ENCODE results near the gene ZBED2.
"Not testable (repeated sequence)": the region's sequence is repeated elsewhere in the genome, so short reads cannot be mapped to it uniquely, and the experiment has no call there.

Gene ZBED2, protein sequence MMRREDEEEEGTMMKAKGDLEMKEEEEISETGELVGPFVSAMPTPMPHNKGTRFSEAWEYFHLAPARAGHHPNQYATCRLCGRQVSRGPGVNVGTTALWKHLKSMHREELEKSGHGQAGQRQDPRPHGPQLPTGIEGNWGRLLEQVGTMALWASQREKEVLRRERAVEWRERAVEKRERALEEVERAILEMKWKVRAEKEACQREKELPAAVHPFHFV

DNA sequence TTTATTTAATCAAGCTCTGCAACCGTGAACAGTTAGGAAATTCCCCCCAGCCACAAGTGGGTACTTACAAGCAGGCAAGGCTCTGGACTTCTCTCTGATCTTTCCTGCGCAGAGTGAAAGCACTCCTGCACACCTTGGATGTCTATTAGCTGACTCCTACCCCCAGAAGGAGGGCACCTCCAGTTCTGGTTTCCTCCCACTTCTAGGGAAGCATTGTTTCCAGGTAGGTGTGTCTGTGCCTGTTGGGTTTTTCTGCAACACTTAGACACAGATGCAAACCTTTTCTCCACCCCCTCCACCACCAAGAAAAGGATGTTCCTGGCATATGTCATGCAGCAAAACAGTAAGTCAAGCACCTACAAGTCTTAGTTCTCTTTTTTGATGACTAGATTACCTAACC, at the start of gene ZBED2:
Gene ZBED2, minus strand, starts transcription at position 115 of the 400 bp plus-strand sequence. CDS start 1,145 bp downstream, outside the sequence.
- no peak for DNase-seq

DNA sequence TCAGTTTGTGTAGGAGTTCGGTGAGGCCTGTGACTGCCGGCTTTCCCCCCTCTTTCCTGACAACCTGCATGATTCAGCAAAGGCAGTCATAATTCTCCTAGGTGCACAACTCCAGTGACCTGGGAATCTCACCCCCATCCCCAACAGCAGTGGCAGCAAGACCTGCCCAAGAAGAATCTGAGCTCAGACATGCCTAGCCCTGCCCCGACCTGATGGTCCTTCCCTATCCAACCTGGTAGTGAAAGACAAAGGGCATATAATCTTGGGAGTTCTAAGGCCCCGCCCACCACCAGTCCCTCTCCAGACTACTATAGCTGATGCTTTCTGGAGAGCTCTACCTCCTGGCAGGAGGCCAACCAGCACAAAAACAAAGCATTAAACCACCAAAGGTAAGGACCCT, 44.2 kb upstream of the ZBED2 start:
- DNase-seq = no peak

DNA sequence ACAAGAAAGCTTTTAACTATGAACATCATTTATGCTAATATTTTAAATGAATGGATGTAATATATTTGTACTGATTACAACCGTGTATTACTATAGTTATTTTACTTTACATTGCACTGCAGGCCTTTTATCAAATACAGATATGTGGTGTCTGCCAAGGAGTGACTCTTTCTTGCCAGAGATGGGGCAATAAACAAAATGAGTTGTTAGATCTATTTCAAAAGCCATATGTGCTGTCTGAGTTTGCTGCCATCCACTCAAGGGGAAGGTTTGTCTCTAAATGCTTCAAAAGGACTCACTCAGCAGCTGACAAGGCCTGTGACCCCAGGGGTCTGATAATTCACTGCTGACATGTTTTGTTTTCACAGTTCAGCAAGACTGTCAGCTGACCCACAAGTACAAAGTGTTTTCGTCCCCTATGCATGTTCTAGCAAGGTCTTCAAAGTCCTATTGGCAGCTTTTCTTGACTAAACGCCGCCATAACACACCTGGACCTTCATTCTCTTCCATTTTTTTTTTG, 41.3 kb upstream of the ZBED2 start:
- DNase-seq = no peak

DNA sequence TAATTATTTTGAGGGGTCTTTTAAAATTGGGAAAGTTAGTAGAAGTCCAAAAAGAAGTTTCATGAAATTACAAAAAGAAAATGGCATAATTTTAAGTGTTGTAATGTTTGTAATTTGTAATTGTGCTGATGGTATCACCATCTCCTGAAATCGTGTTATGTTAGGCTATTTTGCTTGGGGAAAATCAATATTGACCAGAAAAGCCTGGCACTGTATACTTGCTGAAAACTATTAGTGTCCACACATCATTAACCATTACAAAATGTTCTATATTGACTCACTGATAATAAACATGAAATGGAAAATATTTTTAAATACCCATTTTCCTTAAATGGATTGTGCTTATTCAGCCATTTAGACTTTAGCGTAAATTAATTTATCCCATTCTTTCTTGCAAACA, 40.3 kb upstream of the ZBED2 start:
- no peak for DNase-seq

DNA sequence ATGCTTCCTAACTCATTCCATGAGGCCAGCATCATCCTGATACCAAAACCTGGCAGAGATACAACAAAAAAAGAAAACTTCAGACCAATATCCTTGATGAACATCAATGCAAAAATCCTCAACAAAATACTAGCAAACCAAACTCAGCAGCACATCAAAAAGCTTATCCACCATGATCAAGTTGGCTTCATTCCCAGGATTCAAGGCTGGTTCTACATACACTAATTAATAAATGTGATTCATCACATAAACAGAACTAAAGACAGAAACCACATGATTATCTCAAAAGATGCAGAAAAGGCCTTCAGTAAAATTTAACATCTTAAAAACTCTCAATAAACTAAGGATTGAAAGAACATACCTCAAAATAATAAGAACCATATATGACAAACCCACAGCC, 35.5 kb upstream of the ZBED2 start:
- not testable (repeated sequence) for DNase-seq

DNA sequence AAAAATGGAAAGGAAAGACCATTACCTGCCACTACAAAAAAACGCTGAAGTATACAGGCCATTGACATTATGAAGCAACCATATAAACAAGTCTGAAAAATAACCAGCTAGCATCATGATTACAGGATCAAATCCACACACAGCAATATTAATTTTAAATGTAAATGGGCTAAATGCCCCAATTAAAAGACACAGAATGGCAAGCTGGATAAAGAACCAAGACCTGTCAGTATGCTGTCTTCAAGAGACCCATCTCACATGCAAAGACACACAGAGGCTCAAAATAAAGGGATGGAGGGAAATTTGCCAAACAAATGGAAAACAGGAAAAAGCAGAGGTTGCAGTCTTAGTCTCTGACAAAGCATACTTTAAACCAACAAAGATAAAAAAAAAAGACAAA, 33.9 kb upstream of the ZBED2 start:
- DNase-seq = not testable (repeated sequence)

DNA sequence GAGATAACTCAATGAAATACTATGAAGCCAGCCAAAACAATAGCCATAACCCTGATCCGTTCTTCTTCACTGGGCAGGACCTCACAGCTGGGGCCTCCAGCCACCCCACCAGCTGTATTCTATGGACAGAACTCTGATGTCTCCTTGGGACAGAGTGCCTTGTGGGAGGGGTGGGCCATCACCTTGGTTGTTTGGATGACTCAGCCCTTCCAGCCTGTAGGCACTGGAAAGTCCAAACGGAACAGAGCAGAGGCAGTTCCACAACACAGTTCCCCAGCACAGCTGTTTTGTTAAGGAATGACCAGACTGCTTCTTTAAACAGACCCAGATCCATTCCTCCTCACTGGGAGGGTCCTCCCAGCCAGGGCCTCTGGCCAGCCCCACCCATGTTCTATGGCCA, 31.9 kb upstream of the ZBED2 start:
- DNase-seq = no peak

DNA sequence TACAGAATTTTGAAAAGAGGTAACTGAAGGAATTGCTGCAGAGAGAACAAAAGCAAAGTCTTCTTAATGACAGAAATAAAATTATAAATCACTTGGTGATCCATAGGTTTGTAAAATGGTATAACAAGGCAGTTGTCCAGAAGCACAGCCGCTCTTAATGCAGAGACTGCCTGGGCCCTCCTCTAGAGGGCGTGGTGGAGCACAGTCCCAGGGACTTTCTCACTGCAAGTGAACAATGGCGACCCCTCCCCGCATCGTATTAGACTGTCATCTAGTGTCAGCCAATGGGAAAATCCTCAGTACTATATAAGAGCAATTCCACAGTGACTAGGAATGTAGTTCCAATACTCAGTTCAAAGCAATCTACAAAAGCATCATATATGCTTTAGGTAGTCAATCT, 26.4 kb upstream of the ZBED2 start:
- no peak for DNase-seq

DNA sequence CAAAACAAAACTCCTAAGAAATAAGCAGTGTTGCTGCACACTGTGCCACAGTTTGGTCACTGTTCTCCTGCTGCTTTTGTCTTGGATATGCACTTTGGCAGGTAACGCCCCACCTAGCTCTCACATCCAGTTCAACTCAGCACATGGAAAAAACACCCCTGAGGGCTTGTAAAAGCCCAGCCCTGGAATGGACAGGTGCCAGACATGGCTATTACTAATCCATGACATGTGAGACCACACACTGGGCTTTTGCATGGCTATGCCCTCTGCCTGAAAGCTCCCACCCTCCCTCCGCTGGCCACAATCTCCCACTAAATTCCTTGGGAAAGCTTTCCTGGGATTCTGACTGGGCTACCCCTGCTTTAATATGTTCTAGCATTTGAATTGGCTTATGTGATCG, 24.7 kb upstream of the ZBED2 start:
- DNase-seq = no peak

DNA sequence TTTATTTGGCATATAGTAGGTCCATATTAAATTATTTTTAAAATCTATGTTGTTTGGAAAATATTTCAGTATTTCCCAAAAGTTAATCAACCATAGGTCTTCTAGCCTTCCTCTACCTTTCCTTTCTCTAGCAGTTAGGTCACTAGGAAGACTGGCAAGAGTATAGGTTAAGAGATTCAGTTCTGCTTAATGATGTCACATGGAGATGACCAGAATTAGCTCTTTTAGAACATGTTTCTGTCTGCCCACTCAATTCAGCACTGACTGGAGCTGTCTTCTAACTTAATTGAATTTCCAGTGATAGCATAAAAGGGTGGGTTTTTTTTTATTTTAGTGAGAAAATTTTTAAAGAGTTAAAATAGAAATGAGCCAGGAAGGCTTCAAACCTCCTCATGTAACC, 23.8 kb upstream of the ZBED2 start:
- DNase-seq = no peak

DNA sequence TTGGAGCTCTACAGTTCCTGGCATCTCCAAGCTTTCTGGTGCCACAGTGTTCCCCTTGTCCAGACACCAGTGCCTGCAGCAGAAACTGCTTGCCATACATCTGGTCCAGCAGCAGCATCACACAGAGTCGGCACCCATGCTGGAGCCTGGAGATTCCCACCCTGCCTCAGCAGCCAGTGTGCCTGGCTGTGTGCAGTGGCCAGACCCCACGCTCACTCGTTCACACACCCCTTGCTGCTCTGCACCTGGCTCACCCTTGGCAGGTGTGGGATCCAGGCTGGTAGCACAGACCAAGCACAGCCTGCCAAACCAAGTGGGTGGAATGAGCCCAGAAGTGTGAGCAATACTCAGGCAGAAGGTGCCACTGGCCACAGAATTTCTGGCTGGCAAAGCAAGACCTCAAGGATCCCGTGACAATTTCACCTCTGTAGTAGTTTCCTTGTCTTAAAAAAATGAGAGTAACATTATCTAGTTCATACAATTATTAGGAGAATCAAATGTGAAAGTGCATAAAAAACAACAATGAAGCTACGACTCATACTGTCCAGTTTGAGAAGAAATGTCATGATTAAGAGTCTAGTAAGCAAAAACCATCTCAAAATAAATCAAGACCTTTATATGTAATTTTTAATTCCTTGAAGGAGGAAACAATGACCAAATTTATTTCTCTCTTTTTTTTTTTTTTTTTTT, 22.9 kb upstream of the ZBED2 start:
- no peak for DNase-seq

DNA sequence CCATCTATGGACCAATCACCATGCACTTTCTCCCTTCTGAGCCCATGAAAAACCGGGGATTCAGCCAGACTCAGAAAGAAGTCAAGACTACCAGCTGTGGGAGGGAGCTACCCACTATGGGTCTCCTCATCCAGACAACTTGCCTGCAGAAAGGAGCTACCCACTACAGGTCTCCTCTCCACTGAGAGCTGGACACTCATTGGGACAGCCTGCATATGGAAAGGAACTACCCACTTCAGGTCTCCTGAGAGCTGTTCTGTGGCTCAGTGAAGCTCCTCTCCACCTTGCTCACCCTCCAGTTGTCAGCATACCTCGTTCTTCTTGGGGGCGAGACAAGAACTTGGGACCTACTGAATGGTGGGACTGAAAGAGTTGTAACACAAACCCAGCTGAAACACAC, 22.3 kb upstream of the ZBED2 start:
- DNase-seq = no peak

DNA sequence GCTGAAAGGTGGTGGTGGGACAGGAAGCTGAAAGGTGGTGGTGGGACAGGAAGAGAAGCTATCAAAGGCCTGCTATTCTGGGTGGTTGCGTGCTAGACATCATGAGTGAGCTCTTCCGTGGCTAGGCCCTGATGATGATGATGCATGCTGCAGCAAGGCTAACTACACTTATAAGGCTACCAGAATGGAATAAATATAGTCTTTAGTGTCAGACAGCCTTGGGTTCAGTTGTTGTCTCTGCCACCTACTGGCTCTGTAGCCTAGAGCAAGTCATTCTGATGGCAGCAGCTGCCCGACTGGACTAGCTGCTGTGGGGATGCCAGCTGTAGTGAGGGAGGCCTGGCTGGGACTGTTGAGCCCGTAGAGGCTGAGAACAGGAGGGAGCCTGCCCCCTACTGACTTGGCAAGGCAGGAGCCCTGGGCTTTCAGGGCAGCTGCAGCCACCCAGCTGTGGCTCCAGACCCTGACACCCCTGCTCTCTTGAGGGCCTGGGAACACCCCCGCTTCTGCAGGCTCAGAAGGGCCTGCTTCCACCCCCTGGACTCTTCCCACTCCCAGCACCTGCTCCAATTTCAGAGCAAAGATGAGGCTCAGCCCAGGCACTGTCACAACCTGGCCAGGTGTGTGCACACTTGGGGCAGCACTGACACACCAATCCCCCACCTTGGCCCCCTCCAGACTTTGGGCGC, 21.4 kb upstream of the ZBED2 start:
- no peak for DNase-seq

DNA sequence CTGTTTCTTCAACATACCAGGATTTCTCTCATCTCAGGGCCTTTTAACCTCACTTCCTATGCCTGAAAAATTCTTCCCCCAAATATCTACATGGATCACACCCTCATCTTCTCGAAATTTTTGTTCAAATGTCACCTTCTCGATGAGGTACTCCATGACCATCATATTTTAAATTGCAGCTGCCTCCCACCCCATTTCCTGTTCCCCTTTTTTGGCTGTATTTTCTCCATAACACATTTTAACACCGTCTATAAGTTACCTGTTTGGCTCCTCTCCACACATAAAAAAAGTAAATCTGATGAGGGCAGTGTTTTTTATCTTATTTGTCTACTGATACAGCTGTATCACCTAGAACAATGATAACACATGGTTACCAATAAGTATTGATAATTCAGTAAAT, 20.7 kb upstream of the ZBED2 start:
- DNase-seq = no peak

DNA sequence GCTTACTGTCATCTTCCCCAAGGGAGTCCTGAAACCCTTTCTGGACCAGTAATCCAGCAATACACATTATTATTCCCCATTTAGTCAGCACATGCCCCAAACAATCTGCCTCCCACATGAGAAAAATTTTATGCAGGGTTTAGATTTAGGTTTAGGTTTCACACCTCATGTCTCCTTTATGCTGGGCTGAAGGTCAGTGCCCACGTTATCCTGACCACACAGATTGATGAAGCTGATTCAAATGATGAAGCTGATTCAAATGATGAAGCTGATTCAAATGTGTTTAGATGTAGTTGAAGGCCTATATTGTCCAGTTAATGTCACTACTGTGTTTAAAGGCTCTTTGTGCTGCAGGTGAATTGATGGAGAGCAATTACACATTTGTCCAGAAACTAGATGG, 18.1 kb upstream of the ZBED2 start:
- no peak for DNase-seq

DNA sequence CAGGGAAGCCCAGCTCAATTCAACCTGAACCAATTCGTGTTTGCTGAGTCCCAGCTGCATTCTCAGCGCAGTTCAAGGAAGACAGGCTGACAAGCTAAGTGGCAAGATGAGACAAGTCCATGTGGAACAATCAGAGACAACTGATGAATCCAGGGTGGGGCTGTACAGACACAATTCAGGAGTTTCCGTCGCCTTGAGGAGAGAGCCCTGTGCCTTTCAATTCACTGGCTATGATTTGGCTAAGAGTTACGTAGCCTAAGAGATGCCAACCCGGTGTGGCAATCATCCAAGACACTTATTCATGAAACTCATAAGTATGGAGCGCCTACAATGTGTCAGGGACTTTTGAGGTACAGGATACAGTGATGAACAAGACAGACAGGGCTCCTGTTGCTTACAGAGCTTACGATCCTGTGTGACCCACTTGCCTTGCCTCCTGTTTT, 15.5 kb upstream of the ZBED2 start:
- no peak for DNase-seq

DNA sequence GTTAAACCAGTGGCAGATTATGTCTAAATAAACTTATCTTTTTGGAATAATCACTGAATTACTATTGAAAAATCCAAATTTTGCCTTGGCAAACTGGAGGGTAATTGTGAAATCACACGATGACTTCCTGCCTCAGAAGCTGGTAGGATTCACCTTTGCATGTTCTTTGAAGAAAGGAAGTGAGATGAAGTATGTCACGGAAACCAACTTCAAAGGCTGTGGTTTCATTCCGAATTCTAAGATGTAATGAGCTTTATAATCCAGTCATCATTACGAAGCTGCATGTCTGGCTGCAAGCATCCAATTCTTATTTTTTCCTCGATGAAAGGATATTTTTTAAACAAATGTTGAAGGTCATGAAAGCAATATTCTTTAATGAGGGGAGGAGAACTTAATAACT, 15.0 kb upstream of the ZBED2 start:
- DNase-seq = no peak

DNA sequence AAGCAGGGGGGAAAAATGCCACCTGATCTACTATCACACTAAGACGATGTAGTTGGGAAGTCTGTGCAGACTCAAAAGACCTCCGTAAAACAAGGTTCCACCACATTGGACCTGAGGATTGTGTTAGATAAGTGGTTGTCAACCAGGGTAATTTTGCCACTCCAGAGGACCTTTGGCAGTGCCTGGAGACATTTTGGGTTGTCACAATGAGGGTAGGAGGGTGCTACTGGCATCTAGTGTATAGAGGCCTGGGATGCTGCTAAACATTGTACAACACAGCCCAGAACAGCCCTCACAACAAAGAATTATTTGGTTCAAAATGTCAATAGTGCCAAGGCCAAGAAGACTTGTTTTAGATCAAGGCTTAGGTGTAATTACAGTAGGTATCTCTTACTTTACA, 14.6 kb upstream of the ZBED2 start:
- no peak for DNase-seq

DNA sequence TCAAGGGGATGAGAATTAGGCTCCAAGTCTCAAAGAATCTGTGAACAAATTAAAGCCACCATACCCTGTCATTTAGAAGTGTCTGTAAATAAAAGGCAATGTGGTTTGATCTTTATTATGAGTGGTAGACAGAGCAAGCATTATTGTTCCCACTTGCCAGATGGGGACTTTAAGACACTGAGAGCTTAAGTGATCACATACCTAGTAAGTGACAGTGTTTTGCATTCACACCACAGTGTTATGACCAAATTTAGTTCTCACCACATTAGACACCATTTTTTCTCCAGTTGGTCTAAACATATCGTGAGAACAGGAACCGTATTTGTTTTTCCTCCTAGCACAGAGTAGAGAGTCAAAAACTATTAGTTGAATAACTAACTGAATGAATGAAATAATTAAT, 13.2 kb upstream of the ZBED2 start:
- DNase-seq = no peak

DNA sequence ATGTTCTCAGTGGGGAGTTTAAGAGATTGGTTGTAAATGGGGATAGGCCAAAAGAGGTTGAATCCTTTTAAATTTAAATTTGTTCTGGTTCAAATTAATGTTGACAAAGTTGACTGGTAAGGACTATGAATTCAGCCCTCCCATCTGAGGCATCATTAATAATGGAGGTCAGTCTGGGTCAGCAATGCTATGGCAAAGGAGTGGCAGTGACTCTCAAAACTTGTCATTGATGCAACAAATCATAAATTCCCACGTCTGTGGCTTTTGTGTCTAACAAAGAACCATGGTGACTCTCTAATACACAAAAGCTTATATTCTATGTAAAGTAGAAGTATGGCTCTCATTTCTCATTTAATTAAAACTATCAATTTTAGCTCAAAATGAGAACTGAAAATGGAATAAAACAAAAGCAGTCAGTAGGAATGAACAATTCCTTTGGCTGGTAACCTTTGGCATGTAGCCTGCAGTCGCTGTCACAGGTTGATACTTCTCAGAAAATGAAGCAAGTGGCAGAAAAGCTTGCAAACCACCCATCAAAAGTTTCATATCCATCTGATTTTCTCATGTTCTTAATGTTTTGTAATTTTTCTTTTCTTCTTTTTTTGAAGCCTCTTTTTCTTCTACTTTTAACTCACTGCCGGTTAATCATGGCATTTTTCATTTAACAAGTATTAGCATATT, 12.2 kb upstream of the ZBED2 start:
- no peak for DNase-seq

DNA sequence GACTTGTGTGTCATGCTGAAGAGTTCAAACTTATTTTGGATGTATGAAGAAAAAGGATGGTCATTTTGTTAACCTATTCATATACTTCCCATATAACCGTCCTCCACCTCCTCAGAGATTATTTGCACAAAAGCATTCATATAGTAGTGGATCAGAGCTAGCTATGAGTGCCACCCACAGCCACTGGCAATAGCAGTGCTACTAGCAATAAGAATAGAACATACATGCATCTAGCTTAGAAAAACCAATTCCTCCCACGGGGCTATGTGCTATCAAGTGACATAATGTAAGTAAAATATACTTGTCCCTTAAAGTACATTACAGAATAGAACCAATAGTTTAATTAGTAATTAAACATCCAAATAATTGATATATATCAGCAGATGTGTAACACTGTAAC, 10.3 kb upstream of the ZBED2 start:
- no peak for DNase-seq

DNA sequence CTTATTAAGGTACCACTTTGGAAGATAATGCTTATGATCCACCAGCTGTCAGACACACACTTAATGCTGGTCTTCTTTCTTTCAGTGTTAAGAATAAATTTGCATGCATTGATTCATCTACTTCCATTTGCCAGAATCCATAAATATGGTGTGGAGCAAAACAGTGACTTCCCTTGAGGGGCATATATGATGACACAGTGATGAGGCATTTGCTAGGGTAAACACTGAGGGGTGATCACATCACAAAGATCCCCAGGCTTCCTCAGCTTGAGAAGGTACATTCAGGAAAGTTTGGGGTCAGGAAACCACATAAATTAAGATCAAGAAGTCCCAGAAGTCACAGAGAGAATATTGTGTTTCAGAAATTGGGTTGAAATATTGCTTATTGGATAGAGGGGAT, 9.9 kb upstream of the ZBED2 start:
- no peak for DNase-seq

DNA sequence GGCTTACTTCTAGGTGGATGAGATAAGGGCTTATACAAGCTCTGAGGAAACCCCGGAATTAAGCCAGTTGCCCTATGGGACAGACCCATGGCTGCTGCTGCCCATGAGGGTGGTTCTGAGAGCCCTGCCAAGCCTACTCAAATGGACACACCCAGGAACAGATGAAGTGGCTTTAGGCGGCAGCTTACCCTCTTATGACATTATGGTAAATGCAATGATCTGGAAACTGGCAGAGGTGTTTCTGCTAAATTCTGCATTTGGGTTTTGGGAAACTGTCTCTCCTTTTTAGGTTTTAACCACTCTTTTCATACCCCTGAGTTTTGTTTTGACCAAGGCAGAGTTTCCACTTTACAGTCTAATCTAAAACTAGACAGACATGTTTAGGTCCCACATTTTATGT, 9.0 kb upstream of the ZBED2 start:
- no peak for DNase-seq

DNA sequence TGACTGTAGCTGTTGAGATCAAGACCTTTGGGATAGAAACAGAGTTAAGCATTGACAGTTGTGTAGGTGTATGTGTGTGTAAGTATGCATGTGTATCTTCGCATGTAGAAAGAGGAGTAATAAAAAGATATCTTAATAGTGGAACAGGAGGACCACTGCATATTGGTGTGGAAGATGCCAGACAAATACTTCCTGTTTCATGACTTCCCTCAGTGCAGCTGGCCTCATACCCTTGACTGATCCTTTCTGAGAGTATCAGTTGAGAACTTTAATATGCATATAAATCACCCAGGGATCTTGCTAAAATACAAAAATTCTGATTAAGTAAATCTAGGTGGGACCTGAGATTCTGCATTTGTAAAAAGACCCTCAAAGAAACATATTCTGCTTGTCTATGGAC, 8.5 kb upstream of the ZBED2 start:
- DNase-seq = no peak

Data from left hindlimb (tissue), 1 donor.